WTC11 (cell line): ENCODE data around the gene ZDHHC9. TPM values are rescaled to one million over a fixed set of nuclear protein-coding genes. Genes with fewer than 3 reads are reported as not detected.

ENCODE experiments used
- ATAC-seq: fragments of 200-7000 bp; cut with Tn5 transposase; 2 replicates; pipeline ENCODE4 v1.10.0; 2021; ENCODE audit warnings: mild to moderate bottlenecking, moderate library complexity
- CTCF ChIA-PET: fragments of 300-600 bp; sonication (Branson Sonifier 250); formaldehyde crosslinking; loops from one replicate; lab custom pipeline; 2021; ENCODE audit warnings: antibody characterized with exemption; lab: Charles Lee
- POLR2A ChIA-PET: fragments of 350-600 bp; sonication (Branson Sonifier 250); formaldehyde crosslinking; loops from one replicate; lab custom pipeline; 2021; ENCODE audit warnings: antibody characterized with exemption; lab: Charles Lee
- DNase-seq: peaks from one replicate; pipeline ENCODE4 v3.0.0; 2021; ENCODE audit warnings: low spot score
- H3K27ac Mint-ChIP-seq: 2 replicates; pipeline ENCODE4 v1.8.0; 2021; ENCODE audit warnings: mixed read lengths
- H3K27me3 Mint-ChIP-seq: 2 replicates; pipeline ENCODE4 v1.8.0; 2021; ENCODE audit warnings: low read depth, mild to moderate bottlenecking, moderate library complexity, mixed read lengths
- H3K36me3 Mint-ChIP-seq: 2 replicates; pipeline ENCODE4 v1.8.0; 2021; ENCODE audit warnings: mixed read lengths
- H3K4me1 Mint-ChIP-seq: 2 replicates; pipeline ENCODE4 v1.8.0; 2022; ENCODE audit warnings: mixed read lengths
- H3K4me3 Mint-ChIP-seq: 2 replicates; pipeline ENCODE4 v1.8.0; 2021; ENCODE audit warnings: mild to moderate bottlenecking, moderate library complexity, mixed read lengths
- H3K9me3 Mint-ChIP-seq: 2 replicates; pipeline ENCODE4 v1.8.0; 2021; ENCODE audit warnings: mixed read lengths
- AR ChIP-seq: fragments of 250-450 bp; sonication (Bioruptor Pico); IDR thresholded peaks from 2 replicates; pipeline ENCODE4 v1.9.0; 2021; ENCODE audit warnings: mild to moderate bottlenecking
- ATF3 ChIP-seq: sonication (generic); formaldehyde crosslinking; conservative IDR thresholded peaks from 2 replicates; pipeline ENCODE4 v1.8.1; 2022; ENCODE audit warnings: mild to moderate bottlenecking, missing genetic modification reagents
- ATF6 ChIP-seq: sonication (generic); formaldehyde crosslinking; IDR thresholded peaks from 2 replicates; pipeline ENCODE4 v1.8.1; 2023; ENCODE audit warnings: mild to moderate bottlenecking, missing genetic modification reagents
- MYBL2 ChIP-seq: sonication (generic); formaldehyde crosslinking; IDR thresholded peaks from 2 replicates; pipeline ENCODE4 v1.8.1; 2023; ENCODE audit warnings: mild to moderate bottlenecking, moderate library complexity, missing genetic modification reagents
- NFYB ChIP-seq: sonication (generic); formaldehyde crosslinking; conservative IDR thresholded peaks from 2 replicates; pipeline ENCODE4 v1.8.0; 2022; ENCODE audit warnings: low read depth, missing genetic modification reagents
- RELA ChIP-seq: sonication (generic); formaldehyde crosslinking; IDR thresholded peaks from 2 replicates; pipeline ENCODE4 v1.8.1; 2022; ENCODE audit warnings: missing genetic modification reagents, mild to moderate bottlenecking, borderline replicate concordance
- TEAD1 ChIP-seq: sonication (generic); formaldehyde crosslinking; IDR thresholded peaks from 2 replicates; pipeline ENCODE4 v1.8.0; 2022; ENCODE audit warnings: mild to moderate bottlenecking, missing genetic modification reagents
- TP53 ChIP-seq: sonication (generic); formaldehyde crosslinking; IDR thresholded peaks from 2 replicates; pipeline ENCODE4 v1.8.1; 2023; ENCODE audit warnings: mild to moderate bottlenecking, missing genetic modification reagents
- USF2 ChIP-seq: sonication (generic); formaldehyde crosslinking; IDR thresholded peaks from 2 replicates; pipeline ENCODE4 v1.8.1; 2023; ENCODE audit warnings: mild to moderate bottlenecking, missing genetic modification reagents, moderate library complexity
- ZBTB43 ChIP-seq: sonication (generic); formaldehyde crosslinking; IDR thresholded peaks from 2 replicates; pipeline ENCODE4 v1.8.1; 2023; ENCODE audit warnings: mild to moderate bottlenecking, missing genetic modification reagents
- ZNF263 ChIP-seq: sonication (generic); formaldehyde crosslinking; IDR thresholded peaks from 2 replicates; pipeline ENCODE4 v1.8.1; 2022; ENCODE audit warnings: low read depth, mild to moderate bottlenecking, moderate library complexity, missing genetic modification reagents
- ZNF281 ChIP-seq: sonication (generic); formaldehyde crosslinking; IDR thresholded peaks from 2 replicates; pipeline ENCODE4 v1.8.0; 2023; ENCODE audit warnings: mild to moderate bottlenecking, missing genetic modification reagents
- ZNF396 ChIP-seq: fragments of 250-450 bp; sonication (Bioruptor Pico); IDR thresholded peaks from 2 replicates; pipeline ENCODE4 v1.8.0; 2021; ENCODE audit warnings: mild to moderate bottlenecking, moderate library complexity, borderline replicate concordance
- ZNF416 ChIP-seq: fragments of 250-450 bp; sonication (Bioruptor Pico); IDR thresholded peaks from 2 replicates; pipeline ENCODE4 v1.9.0; 2021; ENCODE audit warnings: mild to moderate bottlenecking, inconsistent platforms
- ZNF423 ChIP-seq: fragments of 250-450 bp; sonication (Bioruptor Pico); IDR thresholded peaks from 2 replicates; pipeline ENCODE4 v2.1.2; 2022; ENCODE audit warnings: mild to moderate bottlenecking, moderate library complexity
- total RNA-seq: library from RNA; stranded (reverse); gene quantifications from 3 replicates; pipeline ENCODE4 v1.2.3, GENCODE V29; 2021

Gene ZDHHC9
- total RNA-seq, 1 experiment from 2014 or later: 25.0 TPM

- no peaks in the 10 kb centered on the region for H3K9me3 Mint-ChIP-seq
- no peaks in the 10 kb centered on the region for H3K27me3 Mint-ChIP-seq
- ATAC-seq (no peak), DNase-seq (no peak)
- H3K4me3 Mint-ChIP-seq: no peak overlapping the region
- H3K27ac Mint-ChIP-seq: 0 out of 2 replicates have a peak overlapping the region, but pooled peaks have one; percentile 32
- H3K4me1 Mint-ChIP-seq: peaks cover 5% of the 10 kb centered on the region
- CTCF ChIA-PET: interaction anchor here (1.2 kb wide), 1 partner anchor 230 kb away, joined by 3 read pairs; no protein-coding TSS in a partner anchor
- peaks cover 17% of the 10 kb centered on the region for H3K36me3 Mint-ChIP-seq
- TF ChIP-seq RELA (no peak), ZNF423 (CRISPR knock-in tag) (no peak), TP53 (CRISPR knock-in tag) (no peak), ZNF416 (no peak), ATF6 (CRISPR knock-in tag) (no peak)
- POLR2A ChIA-PET: interaction anchor here (0.5 kb wide), 1 partner anchor 426 kb away, joined by 3 read pairs; no protein-coding TSS in a partner anchor
Observed at GRCh38 chrX:129830494-129830893, 13.2 kb downstream of the ZDHHC9 start.

- CTCF ChIA-PET: no interaction called here
Observed at GRCh38 chrX:129825746-129826505, 17.8 kb downstream of the ZDHHC9 start.

GRCh38 chrX:129824620-129825019 lies 19.1 kb downstream of the ZDHHC9 start:
- TF ChIP-seq TP53 (CRISPR knock-in tag) (no peak), MYBL2 (CRISPR knock-in tag) (no peak), ZBTB43 (no peak), TEAD1 (CRISPR knock-in tag) (no peak), ZNF396 (no peak), AR (no peak), ATF3 (CRISPR knock-in tag) (no peak)
- H3K27ac Mint-ChIP-seq: no peak overlapping the region
- POLR2A ChIA-PET: no interaction called here
- DNase-seq: no peak
- CTCF ChIA-PET: no interaction called here
- no peaks in the 10 kb centered on the region for H3K9me3 Mint-ChIP-seq
- ATAC-seq: no peak
- H3K4me3 Mint-ChIP-seq: no peak overlapping the region
- peaks cover 5% of the 10 kb centered on the region for H3K4me1 Mint-ChIP-seq
- peaks cover 28% of the 10 kb centered on the region for H3K36me3 Mint-ChIP-seq
- no peaks in the 10 kb centered on the region for H3K27me3 Mint-ChIP-seq

More at GRCh38 chrX:129825746-129826505, 17.8 kb downstream of the ZDHHC9 start:
- ATAC-seq: no peak
- peaks cover 26% of the 10 kb centered on the region for H3K36me3 Mint-ChIP-seq
- H3K4me3 Mint-ChIP-seq: no peak overlapping the region
- no peak for DNase-seq
- H3K27me3 Mint-ChIP-seq: no peaks in the 10 kb centered on the region
- H3K27ac Mint-ChIP-seq: peak overlapping the region; percentile 65; the same call in 1 of the 2 replicates
- no peaks in the 10 kb centered on the region for H3K9me3 Mint-ChIP-seq
- TF ChIP-seq USF2 (CRISPR knock-in tag): 0 out of 2 replicates have a peak, but pooled peaks have one; percentile 33
- no peak for TF ChIP-seq ZNF281 (CRISPR knock-in tag)
- TF ChIP-seq NFYB (CRISPR knock-in tag): no peak
- TF ChIP-seq TP53 (CRISPR knock-in tag): no peak
- no peak for TF ChIP-seq ZNF263 (CRISPR knock-in tag)
- POLR2A ChIA-PET: no interaction called here
- H3K4me1 Mint-ChIP-seq: peaks cover 5% of the 10 kb centered on the region
